Testis (tissue), 2 donors: ENCODE results near the gene MOCOS.

Source experiments
- POLR2A ChIP-seq: fragments of 450-650 bp; IDR thresholded peaks from one replicate; pipeline ENCODE4 v1.6.1; 2017; ENCODE audit warnings: antibody characterized with exemption, mild to moderate bottlenecking, moderate library complexity
- TF ChIP-seq, protein P1 (sequence below), 3 experiments: fragments of 450-650 bp in 2 of 3; fragments of 200-600 bp in 1 of 3; sonication (generic) in 1 of 3; IDR thresholded peaks; one replicate each; pipeline ENCODE4 v1.5.1; 2016 to 2019; ENCODE audit warnings: antibody characterized with exemption in 3 of 3, mild to moderate bottlenecking in 2 of 3, moderate library complexity in 1 of 3

DNA sequence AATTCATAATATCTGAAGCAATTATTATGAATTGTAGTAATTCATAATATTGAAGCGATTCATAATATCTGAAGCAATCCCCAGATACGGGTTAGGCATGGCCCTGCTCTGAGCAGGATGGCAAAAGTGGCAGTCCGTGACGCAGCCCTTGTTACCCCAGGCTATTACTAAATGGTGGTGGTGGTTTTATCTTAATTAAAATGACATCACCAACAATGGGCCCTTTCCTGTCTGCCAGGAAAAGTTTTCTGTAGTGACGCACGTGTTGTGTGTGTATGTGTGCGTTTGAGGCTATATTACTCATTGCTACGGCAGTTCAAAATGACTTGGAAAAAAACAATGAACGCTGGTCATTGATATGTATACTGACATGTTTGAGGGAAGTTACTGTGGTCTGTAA, 10.6 kb upstream of the MOCOS start:
- TF ChIP-seq, protein P1, sequence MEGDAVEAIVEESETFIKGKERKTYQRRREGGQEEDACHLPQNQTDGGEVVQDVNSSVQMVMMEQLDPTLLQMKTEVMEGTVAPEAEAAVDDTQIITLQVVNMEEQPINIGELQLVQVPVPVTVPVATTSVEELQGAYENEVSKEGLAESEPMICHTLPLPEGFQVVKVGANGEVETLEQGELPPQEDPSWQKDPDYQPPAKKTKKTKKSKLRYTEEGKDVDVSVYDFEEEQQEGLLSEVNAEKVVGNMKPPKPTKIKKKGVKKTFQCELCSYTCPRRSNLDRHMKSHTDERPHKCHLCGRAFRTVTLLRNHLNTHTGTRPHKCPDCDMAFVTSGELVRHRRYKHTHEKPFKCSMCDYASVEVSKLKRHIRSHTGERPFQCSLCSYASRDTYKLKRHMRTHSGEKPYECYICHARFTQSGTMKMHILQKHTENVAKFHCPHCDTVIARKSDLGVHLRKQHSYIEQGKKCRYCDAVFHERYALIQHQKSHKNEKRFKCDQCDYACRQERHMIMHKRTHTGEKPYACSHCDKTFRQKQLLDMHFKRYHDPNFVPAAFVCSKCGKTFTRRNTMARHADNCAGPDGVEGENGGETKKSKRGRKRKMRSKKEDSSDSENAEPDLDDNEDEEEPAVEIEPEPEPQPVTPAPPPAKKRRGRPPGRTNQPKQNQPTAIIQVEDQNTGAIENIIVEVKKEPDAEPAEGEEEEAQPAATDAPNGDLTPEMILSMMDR (IDR thresholded peaks at IDR 0.05) = no peak
- no peak for TF ChIP-seq POLR2A
